ENCODE results near the gene KCNIP4.

KCNIP4 gene

GRCh38 chr4:21900211-21900610, 48.4 kb downstream of the KCNIP4 start:
- DNase-seq, result no peak

- DNase-seq, result no peak
Observed at GRCh38 chr4:21898101-21898500, 50.5 kb downstream of the KCNIP4 start.

- DNase-seq, result no peak
Observed at GRCh38 chr4:21896767-21897166, 51.8 kb downstream of the KCNIP4 start.

- no peak for DNase-seq
Observed at GRCh38 chr4:21893136-21893535, 55.4 kb downstream of the KCNIP4 start.

GRCh38 chr4:21890231-21890630, 58.3 kb downstream of the KCNIP4 start:
- no peak for DNase-seq

GRCh38 chr4:21888195-21888976, 60.2 kb downstream of the KCNIP4 start:
- DNase-seq, result no peak

GRCh38 chr4:21887481-21887880, 61.1 kb downstream of the KCNIP4 start:
- no peak for DNase-seq

GRCh38 chr4:21885770-21886169, 62.8 kb downstream of the KCNIP4 start:
- no peak for DNase-seq

GRCh38 chr4:21885241-21885640, 63.3 kb downstream of the KCNIP4 start:
- DNase-seq, result no peak

GRCh38 chr4:21884615-21885014, 64.0 kb downstream of the KCNIP4 start:
- DNase-seq, result no peak

- no peak for DNase-seq
Observed at GRCh38 chr4:21882051-21882839, 66.3 kb downstream of the KCNIP4 start.

- no peak for DNase-seq
Observed at GRCh38 chr4:21879187-21879586, 69.4 kb downstream of the KCNIP4 start.

GRCh38 chr4:21876711-21877110, 71.9 kb downstream of the KCNIP4 start:
- no peak for DNase-seq

GRCh38 chr4:21873145-21873544, 75.4 kb downstream of the KCNIP4 start:
- DNase-seq, result no peak

GRCh38 chr4:21872101-21872500, 76.5 kb downstream of the KCNIP4 start:
- DNase-seq, result no peak

GRCh38 chr4:21869978-21870745, 78.4 kb downstream of the KCNIP4 start:
- DNase-seq, result no peak

- no peak for DNase-seq
Observed at GRCh38 chr4:21864686-21865085, 83.9 kb downstream of the KCNIP4 start.

GRCh38 chr4:21862917-21863316, 85.7 kb downstream of the KCNIP4 start:
- DNase-seq, result no peak

- DNase-seq, result no peak
Observed at GRCh38 chr4:21858971-21859370, 89.6 kb downstream of the KCNIP4 start.

GRCh38 chr4:21856754-21857153, 91.8 kb downstream of the KCNIP4 start:
- DNase-seq, result no peak

- DNase-seq, result no peak
Observed at GRCh38 chr4:21856301-21856700, 92.3 kb downstream of the KCNIP4 start.

- no peak for DNase-seq
Observed at GRCh38 chr4:21849077-21849476, 99.5 kb downstream of the KCNIP4 start.

GRCh38 chr4:21848021-21848420, 100.6 kb downstream of the KCNIP4 start:
- no peak for DNase-seq

- no peak for DNase-seq
Observed at GRCh38 chr4:21845663-21846062, 102.9 kb downstream of the KCNIP4 start.

All from activated CD4-positive, alpha-beta T cell treated with anti-CD3 and anti-CD28 coated beads for 4 hours (primary cell).